Activated naive CD8-positive, alpha-beta T cell treated with anti-CD3 and anti-CD28 coated beads, Interleukin-2, amount 50 U/mL, for 24 hours (primary cell): Measurements from ENCODE around the gene FSD1.
"Not testable (repeated sequence)": the region's sequence is repeated elsewhere in the genome, so short reads cannot be mapped to it uniquely, and the experiment has no call there.

Source experiments
- ATAC-seq: fragments of 150-1000 bp; cut with Tn5 transposase; one replicate; pipeline ENCODE4 v1.10.0; 2021
- DNase-seq: peaks from one replicate; pipeline ENCODE4 v3.0.0; 2021
- H3K27ac Mint-ChIP-seq: one replicate; pipeline ENCODE4 v1.8.0; 2021; ENCODE audit warnings: mild to moderate bottlenecking, mixed read lengths
- H3K27me3 Mint-ChIP-seq: one replicate; pipeline ENCODE4 v1.8.0; 2021; ENCODE audit warnings: mixed read lengths
- H3K36me3 Mint-ChIP-seq: one replicate; pipeline ENCODE4 v1.8.0; 2021; ENCODE audit warnings: low read depth, mixed read lengths
- H3K4me1 Mint-ChIP-seq: one replicate; pipeline ENCODE4 v1.8.0; 2021; ENCODE audit warnings: mixed read lengths
- H3K4me3 Mint-ChIP-seq: one replicate; pipeline ENCODE4 v1.8.0; 2021; ENCODE audit warnings: mild to moderate bottlenecking, moderate library complexity, mixed read lengths
- H3K9me3 Mint-ChIP-seq: one replicate; pipeline ENCODE4 v1.8.0; 2021; ENCODE audit warnings: mixed read lengths

Gene FSD1

GRCh38 chr19:4304538-4305256, at the start of gene FSD1:
Gene FSD1 (plus strand): TSS chr19:4304598. CDS start chr19:4304747, 149 bp downstream.
- ATAC-seq: peak; percentile 86
- Mint-ChIP-seq H3K36me3 (no peaks in the 10 kb centered on the region), H3K4me3 (peak within 1 kb of the TSS; percentile 63), H3K4me1 (peaks cover 28% of the 10 kb centered on the region), H3K27ac (peak within 1 kb of the TSS; percentile 68), H3K9me3 (no peaks in the 10 kb centered on the region), H3K27me3 (peaks cover 3% of the 10 kb centered on the region)
- peak; percentile 88 for DNase-seq

- peaks cover 42% of the 10 kb centered on the region for H3K36me3 Mint-ChIP-seq
- H3K27ac Mint-ChIP-seq: no peak overlapping the region
- no peaks in the 10 kb centered on the region for H3K27me3 Mint-ChIP-seq
- DNase-seq: no peak
- no peak for ATAC-seq
- H3K4me3 Mint-ChIP-seq: no peak overlapping the region
- H3K9me3 Mint-ChIP-seq: no peaks in the 10 kb centered on the region
- H3K4me1 Mint-ChIP-seq: no peaks in the 10 kb centered on the region
Measured at GRCh38 chr19:4256563-4256962, 47.8 kb upstream of the FSD1 start.

GRCh38 chr19:4257025-4257424, 47.4 kb upstream of the FSD1 start:
- Mint-ChIP-seq H3K27ac (no peak overlapping the region), H3K9me3 (no peaks in the 10 kb centered on the region), H3K27me3 (no peaks in the 10 kb centered on the region), H3K4me1 (no peaks in the 10 kb centered on the region), H3K4me3 (no peak overlapping the region), H3K36me3 (peaks cover 38% of the 10 kb centered on the region)
- ATAC-seq (no peak), DNase-seq (no peak)

GRCh38 chr19:4258181-4258580, 46.2 kb upstream of the FSD1 start:
- Mint-ChIP-seq H3K4me1 (peaks cover 1% of the 10 kb centered on the region), H3K9me3 (no peaks in the 10 kb centered on the region), H3K36me3 (peaks cover 39% of the 10 kb centered on the region), H3K4me3 (no peak overlapping the region), H3K27me3 (no peaks in the 10 kb centered on the region), H3K27ac (no peak overlapping the region)
- DNase-seq (no peak), ATAC-seq (no peak)

GRCh38 chr19:4260613-4261191, 43.7 kb upstream of the FSD1 start:
- Mint-ChIP-seq H3K36me3 (peaks cover 35% of the 10 kb centered on the region), H3K27me3 (no peaks in the 10 kb centered on the region), H3K4me1 (peaks cover 23% of the 10 kb centered on the region), H3K4me3 (no peak overlapping the region), H3K27ac (peak overlapping the region; percentile 18), H3K9me3 (no peaks in the 10 kb centered on the region)
- ATAC-seq: no peak
- DNase-seq: no peak

- Mint-ChIP-seq H3K27ac (peak overlapping the region; percentile 79), H3K36me3 (peaks cover 41% of the 10 kb centered on the region), H3K4me3 (no peak overlapping the region), H3K9me3 (no peaks in the 10 kb centered on the region), H3K27me3 (no peaks in the 10 kb centered on the region), H3K4me1 (peaks cover 27% of the 10 kb centered on the region)
- ATAC-seq (no peak), DNase-seq (no peak)
Measured at GRCh38 chr19:4264812-4265211, 39.6 kb upstream of the FSD1 start.

GRCh38 chr19:4266253-4267000, 38.0 kb upstream of the FSD1 start:
- H3K4me1 Mint-ChIP-seq: peaks cover 27% of the 10 kb centered on the region
- no peaks in the 10 kb centered on the region for H3K27me3 Mint-ChIP-seq
- peaks cover 42% of the 10 kb centered on the region for H3K36me3 Mint-ChIP-seq
- no peak for DNase-seq
- no peak overlapping the region for H3K4me3 Mint-ChIP-seq
- H3K27ac Mint-ChIP-seq: peak overlapping the region; percentile 28
- no peak for ATAC-seq
- no peaks in the 10 kb centered on the region for H3K9me3 Mint-ChIP-seq

GRCh38 chr19:4267101-4267900, 37.1 kb upstream of the FSD1 start:
- Mint-ChIP-seq H3K4me1 (peaks cover 27% of the 10 kb centered on the region), H3K4me3 (no peak overlapping the region), H3K36me3 (peaks cover 44% of the 10 kb centered on the region), H3K27me3 (no peaks in the 10 kb centered on the region), H3K9me3 (no peaks in the 10 kb centered on the region), H3K27ac (no peak overlapping the region)
- DNase-seq (peak; percentile 76), ATAC-seq (peak; percentile 72)

- Mint-ChIP-seq H3K27ac (no peak overlapping the region), H3K27me3 (no peaks in the 10 kb centered on the region), H3K36me3 (peaks cover 39% of the 10 kb centered on the region), H3K9me3 (no peaks in the 10 kb centered on the region), H3K4me1 (peaks cover 26% of the 10 kb centered on the region), H3K4me3 (no peak overlapping the region)
- ATAC-seq: no peak
- DNase-seq: no peak
Measured at GRCh38 chr19:4267901-4268815, 36.2 kb upstream of the FSD1 start.

- Mint-ChIP-seq H3K4me1 (peaks cover 18% of the 10 kb centered on the region), H3K27me3 (no peaks in the 10 kb centered on the region), H3K9me3 (no peaks in the 10 kb centered on the region), H3K27ac (no peak overlapping the region), H3K4me3 (no peak overlapping the region), H3K36me3 (peaks cover 33% of the 10 kb centered on the region)
- DNase-seq (no peak), ATAC-seq (no peak)
Measured at GRCh38 chr19:4268816-4269430, 35.5 kb upstream of the FSD1 start.

GRCh38 chr19:4272894-4273293, 31.5 kb upstream of the FSD1 start:
- peaks cover 12% of the 10 kb centered on the region for H3K36me3 Mint-ChIP-seq

GRCh38 chr19:4274321-4274686, 30.1 kb upstream of the FSD1 start:
- ATAC-seq, H3K27ac Mint-ChIP-seq, H3K4me1 Mint-ChIP-seq: not testable (repeated sequence)

More at GRCh38 chr19:4272894-4273293, 31.5 kb upstream of the FSD1 start:
- DNase-seq (no peak), ATAC-seq (no peak)
- H3K9me3 Mint-ChIP-seq: no peaks in the 10 kb centered on the region
- H3K4me1 Mint-ChIP-seq: no peaks in the 10 kb centered on the region
- H3K4me3 Mint-ChIP-seq: no peak overlapping the region
- H3K27me3 Mint-ChIP-seq: no peaks in the 10 kb centered on the region
- H3K27ac Mint-ChIP-seq: no peak overlapping the region

GRCh38 chr19:4277191-4277696, 27.2 kb upstream of the FSD1 start:
- Mint-ChIP-seq H3K27me3 (peaks cover 23% of the 10 kb centered on the region), H3K4me1 (peaks cover 5% of the 10 kb centered on the region), H3K36me3 (no peaks in the 10 kb centered on the region), H3K4me3 (no peak overlapping the region), H3K9me3 (no peaks in the 10 kb centered on the region), H3K27ac (no peak overlapping the region)
- DNase-seq (no peak), ATAC-seq (no peak)

More at GRCh38 chr19:4274321-4274686, 30.1 kb upstream of the FSD1 start:
- H3K4me3 Mint-ChIP-seq, H3K36me3 Mint-ChIP-seq, H3K9me3 Mint-ChIP-seq, H3K27me3 Mint-ChIP-seq, DNase-seq: not testable (repeated sequence)
